CD4-positive, alpha-beta T cell (primary cell): ENCODE data around the gene SLC5A1. TPM values are rescaled to one million over a fixed set of nuclear protein-coding genes. Genes with fewer than 3 reads are reported as not detected.
A peak's percentile ranks its signal among the peaks of the same experiment; 100 is the strongest.
"Not testable (repeated sequence)": the region's sequence is repeated elsewhere in the genome, so short reads cannot be mapped to it uniquely, and the experiment has no call there.

Experiments
- ATAC-seq: fragments of 200-7000 bp; cut with Tn5 transposase; one replicate; pipeline ENCODE4 v1.10.0; 2022; ENCODE audit warnings: mild to moderate bottlenecking; ENCODE audit not compliant: poor library complexity
- CTCF ChIA-PET: fragments of 350-600 bp; sonication (Branson Sonifier 250); formaldehyde crosslinking; loops from one replicate; lab custom pipeline; 2021; ENCODE audit warnings: antibody characterized with exemption, inconsistent platforms; lab: Charles Lee
- POLR2A ChIA-PET: fragments of 350-600 bp; sonication (Branson Sonifier 250); formaldehyde crosslinking; loops from one replicate; lab custom pipeline; 2021; ENCODE audit warnings: antibody characterized with exemption, inconsistent platforms; lab: Charles Lee
- DNase-seq, 14 experiments: peaks; one replicate each; pipeline ENCODE4 v3.0.0-alpha.2; 2013 to 2020; ENCODE audit warnings: mixed read lengths in 2 of 14
- H3K27ac ChIP-seq, 2 donors: one replicate each; pipeline versions ENCODE4 v1.5.1 to v1.7.0; 2013; ENCODE audit warnings: low read length in 2 of 2, low read depth in 1 of 2, mild to moderate bottlenecking in 1 of 2
- H3K27me3 ChIP-seq, 2 experiments: 1 replicate in 1 of 2; 2 replicates in 1 of 2; pipeline versions ENCODE4 v1.6.1 to v1.7.0; 2013; ENCODE audit warnings: low read length in 2 of 2, control low read depth in 1 of 2, mild to moderate bottlenecking in 1 of 2, moderate library complexity in 1 of 2; ENCODE audit not compliant: insufficient read depth in 2 of 2, control insufficient read depth in 1 of 2
- H3K36me3 ChIP-seq: one replicate; pipeline ENCODE4 v1.6.1; 2013; ENCODE audit warnings: low read length, control low read depth; ENCODE audit not compliant: insufficient read depth
- H3K4me1 ChIP-seq: one replicate; pipeline ENCODE4 v1.6.1; 2013; ENCODE audit warnings: low read length, control low read depth; ENCODE audit not compliant: insufficient read depth
- H3K4me3 ChIP-seq: one replicate; pipeline ENCODE4 v1.5.1; 2013; ENCODE audit warnings: mild to moderate bottlenecking, low read length, moderate library complexity
- H3K9me3 ChIP-seq, 2 experiments: 1 replicate in 1 of 2; 2 replicates in 1 of 2; pipeline versions ENCODE4 v1.6.1 to v1.7.0; 2013; ENCODE audit warnings: low read length in 2 of 2, mild to moderate bottlenecking in 2 of 2, control low read depth in 1 of 2, moderate library complexity in 1 of 2; ENCODE audit not compliant: control insufficient read depth in 1 of 2, insufficient read depth in 1 of 2
- H3K27ac Mint-ChIP-seq: one replicate; pipeline ENCODE4 v1.8.0; 2020; ENCODE audit warnings: mixed read lengths
- H3K27me3 Mint-ChIP-seq: one replicate; pipeline ENCODE4 v1.8.0; 2021; ENCODE audit warnings: mixed read lengths
- H3K36me3 Mint-ChIP-seq: one replicate; pipeline ENCODE4 v1.8.0; 2021; ENCODE audit warnings: low read depth, mixed read lengths
- H3K4me1 Mint-ChIP-seq: one replicate; pipeline ENCODE4 v1.8.0; 2021; ENCODE audit warnings: low read depth, mixed read lengths
- H3K4me3 Mint-ChIP-seq: one replicate; pipeline ENCODE4 v1.8.0; 2020; ENCODE audit warnings: mild to moderate bottlenecking, mixed read lengths
- H3K9me3 Mint-ChIP-seq: one replicate; pipeline ENCODE4 v1.8.0; 2020; ENCODE audit warnings: mixed read lengths
- intact Hi-C, 2 experiments: fragments of 100-400 bp; cut with DNase I in 1 of 2; cut with micrococcal nuclease in 1 of 2; formaldehyde crosslinking; loops; one replicate each; pipeline versions ENCODE4 v1.15.1 to v1.9.0; 2023 to 2025; cut with DNase I, micrococcal nuclease
- total RNA-seq, 174 experiments: library from RNA in 2 of 174; stranded (reverse) in 2 of 174; gene quantifications; one replicate each; pipeline ENCODE4 v1.2.3 and lab custom pipeline; 2021 to 2026
- TF ChIP-seq, protein P1 (sequence below): fragments of 200-600 bp; IDR thresholded peaks from one replicate; pipeline ENCODE4 v1.8.0; 2022; ENCODE audit warnings: antibody characterized with exemption, mild to moderate bottlenecking

Gene SLC5A1
- total RNA-seq, 2 experiments from 2014 or later = not detected

DNA sequence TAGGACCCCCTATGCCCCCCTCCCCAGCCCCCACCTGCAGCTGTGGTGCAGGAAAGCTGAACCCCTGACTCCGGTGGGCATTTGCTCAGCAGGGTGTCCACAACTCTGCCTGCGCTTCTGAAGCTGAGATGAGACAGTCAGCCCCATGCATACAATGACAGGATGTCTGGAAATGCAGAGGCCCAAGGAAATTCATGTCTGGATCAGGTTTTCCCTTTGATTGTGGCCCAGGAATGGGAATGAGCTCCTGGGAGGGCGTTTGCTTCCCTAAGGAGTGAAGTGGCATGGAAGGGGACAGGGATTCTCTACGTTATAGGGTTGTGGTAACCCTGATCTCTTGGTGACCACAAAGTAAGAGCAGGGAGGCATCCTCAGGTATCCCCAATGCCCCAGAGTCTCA is 93.8 kb downstream of the SLC5A1 start:
- CTCF ChIA-PET, H3K9me3 Mint-ChIP-seq, POLR2A ChIA-PET, H3K36me3 ChIP-seq, H3K4me3 ChIP-seq, H3K27me3 Mint-ChIP-seq, H3K4me3 Mint-ChIP-seq, DNase-seq, H3K9me3 ChIP-seq, H3K36me3 Mint-ChIP-seq, ATAC-seq, H3K27me3 ChIP-seq: not testable (repeated sequence)
- H3K4me1 ChIP-seq = peaks cover 31% of the 10 kb centered on the region
- H3K27ac ChIP-seq = peak overlapping the region in 1 of 2 donors; percentile 67
- Mint-ChIP-seq H3K27ac (peak overlapping the region; percentile 78), H3K4me1 (peaks cover 17% of the 10 kb centered on the region)
- intact Hi-C loops = loop anchor here in 1 of 2 experiments (2.0 kb wide), 2 partner anchors 274 to 336 kb away; no protein-coding TSS in a partner anchor

DNA sequence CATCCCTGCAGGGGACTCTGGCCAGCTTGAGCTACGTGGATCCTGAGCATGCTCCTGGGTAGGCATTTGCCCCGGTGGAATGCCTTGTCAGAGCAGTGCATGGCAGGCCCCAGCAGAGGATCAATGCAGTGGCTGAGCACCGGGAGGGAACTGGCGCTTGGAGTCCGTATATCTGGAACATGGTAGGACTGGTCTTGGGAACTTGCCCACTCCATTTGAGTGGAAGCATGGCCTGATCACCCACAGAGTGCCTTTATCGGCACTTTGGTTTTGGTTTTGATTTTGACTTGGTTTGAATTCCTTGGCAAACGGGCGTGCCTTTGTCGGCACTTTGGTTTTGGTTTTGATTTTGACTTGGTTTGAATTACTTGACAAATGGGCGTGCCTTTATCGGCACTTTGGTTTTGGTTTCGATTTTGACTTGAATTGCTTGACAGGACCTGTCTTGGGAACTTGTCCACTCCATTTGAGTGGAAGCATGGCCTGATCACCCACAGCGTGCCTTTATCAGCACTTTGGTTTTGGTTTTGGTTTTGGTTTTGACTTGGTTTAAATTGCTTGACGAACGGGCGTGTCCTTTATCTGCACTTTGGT is 94.8 kb downstream of the SLC5A1 start:
- CTCF ChIA-PET, H3K36me3 Mint-ChIP-seq, H3K36me3 ChIP-seq, H3K9me3 ChIP-seq, POLR2A ChIA-PET, H3K27me3 ChIP-seq, H3K27me3 Mint-ChIP-seq, H3K9me3 Mint-ChIP-seq: not testable (repeated sequence)
- peak overlapping the region; percentile 89 for H3K4me3 Mint-ChIP-seq
- Histone ChIP-seq H3K4me3 (peak overlapping the region; percentile 69), H3K27ac (peak overlapping the region; percentile 33 to 67), H3K4me1 (peaks cover 36% of the 10 kb centered on the region)
- peak in 11 of 14 experiments; percentile 5 to 90 (median 38) for DNase-seq
- peak; percentile 62 for ATAC-seq
- peak overlapping the region; percentile 78 for H3K27ac Mint-ChIP-seq
- intact Hi-C loops = loop anchor here in 1 of 2 experiments (2.0 kb wide), 2 partner anchors 273 to 335 kb away; no protein-coding TSS in a partner anchor
- peaks cover 27% of the 10 kb centered on the region for H3K4me1 Mint-ChIP-seq

DNA sequence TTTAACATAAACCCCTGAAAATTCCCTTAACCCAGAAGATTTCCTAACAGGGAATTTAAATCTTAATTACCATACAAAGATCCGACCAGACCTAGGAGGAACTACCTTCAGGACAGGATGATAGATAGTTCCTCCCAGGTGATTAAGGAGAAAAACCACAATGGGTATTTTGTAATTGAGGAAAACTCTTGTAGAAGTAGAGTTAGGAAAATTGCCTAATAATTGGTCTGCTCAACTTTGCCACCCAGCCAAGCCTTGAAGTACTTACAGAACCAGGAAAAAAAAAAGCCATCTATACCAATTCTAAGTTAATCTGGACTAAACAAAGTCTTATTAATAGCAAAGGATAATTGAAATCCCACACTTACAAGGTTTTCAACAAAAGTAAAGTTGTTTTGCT is 95.5 kb downstream of the SLC5A1 start:
- H3K27ac Mint-ChIP-seq = peak overlapping the region; percentile 78
- DNase-seq, H3K36me3 Mint-ChIP-seq, ATAC-seq, CTCF ChIA-PET, H3K27me3 ChIP-seq, H3K36me3 ChIP-seq, H3K9me3 ChIP-seq, H3K27ac ChIP-seq, intact Hi-C loops, POLR2A ChIA-PET, H3K27me3 Mint-ChIP-seq, H3K9me3 Mint-ChIP-seq, H3K4me3 Mint-ChIP-seq: not testable (repeated sequence)
- peaks cover 33% of the 10 kb centered on the region for H3K4me1 ChIP-seq
- peak overlapping the region; percentile 69 for H3K4me3 ChIP-seq
- peaks cover 34% of the 10 kb centered on the region for H3K4me1 Mint-ChIP-seq

DNA sequence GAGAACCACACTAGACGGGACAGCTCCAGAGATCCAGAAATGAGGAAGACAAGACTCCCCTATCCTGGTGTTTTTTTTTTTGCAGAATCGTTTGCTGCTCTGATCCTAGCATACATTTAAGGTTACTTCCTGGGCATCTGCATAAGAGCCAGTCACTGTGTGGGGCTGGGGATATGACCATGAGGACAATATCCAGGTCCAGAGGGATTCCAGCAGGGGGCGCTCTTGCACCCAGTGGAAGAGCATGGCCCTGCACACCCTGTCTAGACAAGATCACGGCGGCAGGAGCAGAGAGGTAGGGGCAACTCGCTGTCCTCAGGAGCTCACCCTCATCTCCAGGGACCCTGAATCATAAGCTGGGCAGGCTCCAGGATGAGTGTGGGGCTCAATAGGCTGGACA is 97.6 kb downstream of the SLC5A1 start:
- POLR2A ChIA-PET = not testable (repeated sequence)
- H3K4me1 Mint-ChIP-seq = peaks cover 50% of the 10 kb centered on the region
- peak; percentile 42 for ATAC-seq

More for the DNA sequence above, 97.6 kb downstream of the SLC5A1 start:
- H3K36me3 ChIP-seq, H3K27me3 Mint-ChIP-seq, H3K27me3 ChIP-seq, H3K27ac Mint-ChIP-seq, H3K4me3 ChIP-seq, H3K36me3 Mint-ChIP-seq, H3K9me3 ChIP-seq, H3K9me3 Mint-ChIP-seq, H3K4me3 Mint-ChIP-seq, H3K27ac ChIP-seq, intact Hi-C loops: not testable (repeated sequence)
- CTCF ChIA-PET = interaction anchor here (0.7 kb wide), 1 partner anchor 109 kb away, joined by 3 read pairs; no protein-coding TSS in a partner anchor
- TF ChIP-seq, protein P1, sequence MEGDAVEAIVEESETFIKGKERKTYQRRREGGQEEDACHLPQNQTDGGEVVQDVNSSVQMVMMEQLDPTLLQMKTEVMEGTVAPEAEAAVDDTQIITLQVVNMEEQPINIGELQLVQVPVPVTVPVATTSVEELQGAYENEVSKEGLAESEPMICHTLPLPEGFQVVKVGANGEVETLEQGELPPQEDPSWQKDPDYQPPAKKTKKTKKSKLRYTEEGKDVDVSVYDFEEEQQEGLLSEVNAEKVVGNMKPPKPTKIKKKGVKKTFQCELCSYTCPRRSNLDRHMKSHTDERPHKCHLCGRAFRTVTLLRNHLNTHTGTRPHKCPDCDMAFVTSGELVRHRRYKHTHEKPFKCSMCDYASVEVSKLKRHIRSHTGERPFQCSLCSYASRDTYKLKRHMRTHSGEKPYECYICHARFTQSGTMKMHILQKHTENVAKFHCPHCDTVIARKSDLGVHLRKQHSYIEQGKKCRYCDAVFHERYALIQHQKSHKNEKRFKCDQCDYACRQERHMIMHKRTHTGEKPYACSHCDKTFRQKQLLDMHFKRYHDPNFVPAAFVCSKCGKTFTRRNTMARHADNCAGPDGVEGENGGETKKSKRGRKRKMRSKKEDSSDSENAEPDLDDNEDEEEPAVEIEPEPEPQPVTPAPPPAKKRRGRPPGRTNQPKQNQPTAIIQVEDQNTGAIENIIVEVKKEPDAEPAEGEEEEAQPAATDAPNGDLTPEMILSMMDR = peak; percentile 26
- peak in 3 of 14 experiments; percentile 11 to 38 (median 25) for DNase-seq
- peaks cover 45% of the 10 kb centered on the region for H3K4me1 ChIP-seq
